ENCODE measurements around the gene MAN2A1.

GRCh38 chr5:109656829-109657228 lies 32.9 kb upstream of the MAN2A1 start:
- TF ChIP-seq CTCF (IDR thresholded peaks at IDR 0.05) (no peak), POLR2A (IDR thresholded peaks at IDR 0.05) (no peak)
